ENCODE measurements around the gene DOLK. TPM values are rescaled to one million over a fixed set of nuclear protein-coding genes. Genes with fewer than 3 reads are reported as not detected.

The DOLK gene
- polyA plus RNA-seq, 3 donors: 0.76 to 8.5 (median 7.0) TPM

DNA sequence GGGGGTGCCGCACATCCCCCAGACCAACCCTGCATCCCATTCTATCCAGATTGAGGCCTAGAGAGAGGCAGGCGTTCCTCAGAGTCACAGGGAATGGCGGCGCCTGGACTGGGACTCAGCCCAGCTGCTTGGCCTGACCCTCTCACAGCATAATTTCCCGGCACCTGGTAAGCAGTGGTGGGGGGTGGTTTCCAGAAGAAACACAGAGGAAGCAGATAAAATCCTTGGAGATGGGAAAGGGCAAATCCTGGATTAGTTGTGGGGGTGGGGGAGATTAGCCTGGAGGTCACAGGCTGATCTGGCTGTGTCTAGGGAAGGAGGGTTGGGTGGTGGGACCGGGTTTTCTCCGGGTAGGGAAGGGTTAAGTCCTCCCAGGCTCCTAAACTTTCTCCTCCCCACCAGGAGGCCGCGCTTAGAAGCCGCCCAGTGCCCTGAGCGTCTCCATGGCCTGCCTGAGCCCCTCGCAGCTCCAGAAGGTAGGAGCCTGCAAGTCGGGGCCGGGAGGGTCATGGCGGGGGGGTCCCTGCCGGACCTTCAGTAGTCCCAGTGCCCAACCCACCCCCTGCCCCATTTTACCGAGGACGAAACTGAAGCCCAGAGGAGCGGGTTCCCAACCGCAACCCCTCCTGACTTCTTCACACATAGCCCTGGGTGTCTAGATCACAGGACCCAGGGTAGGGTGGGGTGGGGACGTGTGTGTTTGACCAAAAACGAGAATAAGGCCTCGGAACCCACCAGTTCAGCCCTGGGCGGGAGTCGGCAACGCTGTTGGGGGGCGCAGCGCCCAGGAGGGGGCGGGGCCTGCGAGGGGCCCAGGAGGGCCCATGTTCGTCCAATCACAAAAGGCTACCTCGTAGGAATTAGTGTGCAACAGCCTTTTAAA lies 25.3 kb downstream of the DOLK start:
- peak overlapping the region; percentile 36 for H3K9ac ChIP-seq (ENCODE audit: insufficient read depth, low read length, poor library complexity, severe bottlenecking)
- H3K79me2 ChIP-seq (ENCODE audit: insufficient read depth, low read length): no peaks in the 10 kb centered on the region
- H4K20me1 ChIP-seq (ENCODE audit: insufficient read depth, low read length): no peaks in the 10 kb centered on the region
- TF ChIP-seq, protein P1, sequence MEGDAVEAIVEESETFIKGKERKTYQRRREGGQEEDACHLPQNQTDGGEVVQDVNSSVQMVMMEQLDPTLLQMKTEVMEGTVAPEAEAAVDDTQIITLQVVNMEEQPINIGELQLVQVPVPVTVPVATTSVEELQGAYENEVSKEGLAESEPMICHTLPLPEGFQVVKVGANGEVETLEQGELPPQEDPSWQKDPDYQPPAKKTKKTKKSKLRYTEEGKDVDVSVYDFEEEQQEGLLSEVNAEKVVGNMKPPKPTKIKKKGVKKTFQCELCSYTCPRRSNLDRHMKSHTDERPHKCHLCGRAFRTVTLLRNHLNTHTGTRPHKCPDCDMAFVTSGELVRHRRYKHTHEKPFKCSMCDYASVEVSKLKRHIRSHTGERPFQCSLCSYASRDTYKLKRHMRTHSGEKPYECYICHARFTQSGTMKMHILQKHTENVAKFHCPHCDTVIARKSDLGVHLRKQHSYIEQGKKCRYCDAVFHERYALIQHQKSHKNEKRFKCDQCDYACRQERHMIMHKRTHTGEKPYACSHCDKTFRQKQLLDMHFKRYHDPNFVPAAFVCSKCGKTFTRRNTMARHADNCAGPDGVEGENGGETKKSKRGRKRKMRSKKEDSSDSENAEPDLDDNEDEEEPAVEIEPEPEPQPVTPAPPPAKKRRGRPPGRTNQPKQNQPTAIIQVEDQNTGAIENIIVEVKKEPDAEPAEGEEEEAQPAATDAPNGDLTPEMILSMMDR (IDR thresholded peaks at IDR 0.05): no peak
- Mint-ChIP-seq H3K9me3 (no peaks in the 10 kb centered on the region), H3K4me1 (peaks cover 10% of the 10 kb centered on the region), H3K27ac (no peak overlapping the region), H3K27me3 (ENCODE audit: low read depth in 3 of 3) (peaks cover 1 to 5% (median 4%) of the 10 kb centered on the region in 3 donors), H3K4me3 (peak overlapping the region; percentile 69 to 81), H3K36me3 (peaks cover 14 to 15% of the 10 kb centered on the region in 2 donors)
- WGBS (ENCODE audit: insufficient coverage): 1% methylated on average over 15 of the region's 32 CpGs
- DNase-seq: no peak
- peak overlapping the region; percentile 65 for H2AFZ ChIP-seq (ENCODE audit: insufficient read depth, low read depth, low read length, poor library complexity, severe bottlenecking)
- peak overlapping the region; percentile 9 to 52 (median 35) for H3K4me3 ChIP-seq (replicated peaks in 1 of 3; ENCODE audit: low read depth in 2 of 3, low read length in 3 of 3)
- H3K27me3 ChIP-seq (ENCODE audit: control insufficient read depth in 2 of 2, insufficient read depth in 2 of 2, low read length in 2 of 2): no peaks in the 10 kb centered on the region
- H3K9me3 ChIP-seq (replicated peaks in 1 of 2; ENCODE audit: control insufficient read depth in 1 of 2, insufficient read depth in 1 of 2, low read length in 2 of 2): no peaks in the 10 kb centered on the region
- H3K36me3 ChIP-seq (replicated peaks in 1 of 2; ENCODE audit: control insufficient read depth in 1 of 2, insufficient read depth in 2 of 2, low read length in 2 of 2): peaks cover 7 to 11% of the 10 kb centered on the region in 2 donors
- H3K27ac ChIP-seq (ENCODE audit: low read depth in 1 of 2, low read length in 2 of 2): no peak overlapping the region
- H3K4me1 ChIP-seq (ENCODE audit: control insufficient read depth in 1 of 2, insufficient read depth in 2 of 2, low read length in 2 of 2): peaks cover 6 to 10% of the 10 kb centered on the region in 2 donors
- intact Hi-C loops (cut with micrococcal nuclease): loop anchor here in 1 of 2 donors (10.0 kb wide), 1 partner anchor 277 kb away; no protein-coding TSS in a partner anchor
- H3K4me2 ChIP-seq (replicated peaks; ENCODE audit: extremely low read depth, low read length, poor library complexity, severe bottlenecking): peak overlapping the region; percentile 63

DNA sequence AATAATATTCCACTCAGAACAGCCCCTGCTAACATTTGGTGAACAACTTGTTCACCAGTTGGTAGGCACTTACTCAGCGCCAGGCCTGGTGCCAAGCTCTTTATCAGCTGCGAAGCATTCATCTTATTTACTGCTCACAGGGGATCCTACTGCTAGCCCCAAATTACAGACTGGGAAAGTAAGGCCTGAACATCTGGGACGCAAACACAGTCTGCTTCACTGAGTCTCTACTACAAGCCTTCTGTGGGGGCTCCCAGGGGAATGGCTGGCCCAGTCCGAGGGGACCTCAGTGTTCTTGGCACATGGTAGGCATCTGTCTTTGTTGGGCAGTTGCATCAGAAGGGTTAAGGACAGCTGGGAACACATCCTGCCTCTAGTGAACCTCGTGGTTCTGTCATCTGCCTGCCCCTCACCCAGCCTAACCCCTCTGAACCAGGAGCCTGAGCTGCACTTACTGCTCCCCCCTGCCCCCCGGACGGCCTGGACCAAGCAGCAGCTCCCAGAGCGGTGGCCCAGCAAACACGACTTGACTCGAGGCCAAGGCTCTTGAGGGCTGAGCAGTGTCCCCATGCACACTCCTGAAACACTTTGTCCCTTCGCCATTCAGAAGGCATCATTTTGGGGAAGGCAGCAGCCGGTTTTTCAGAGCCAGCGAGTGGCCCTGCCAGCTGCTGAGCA lies 26.9 kb downstream of the DOLK start, which contains the start of gene PHYHD1:
Gene PHYHD1 (plus strand): TSS at position 602 of the 678 bp plus-strand sequence. CDS start 1,342 bp downstream, outside the sequence.
- Histone ChIP-seq H3K9me3 (replicated peaks in 1 of 2; ENCODE audit: control insufficient read depth in 1 of 2, insufficient read depth in 1 of 2, low read length in 2 of 2) (no peaks in the 10 kb centered on the region), H3K4me3 (replicated peaks in 1 of 3; ENCODE audit: low read depth in 2 of 3, low read length in 3 of 3) (no peak within 1 kb of the TSS), H3K79me2 (ENCODE audit: insufficient read depth, low read length) (no peaks in the 10 kb centered on the region), H3K36me3 (replicated peaks in 1 of 2; ENCODE audit: control insufficient read depth in 1 of 2, insufficient read depth in 2 of 2, low read length in 2 of 2) (peaks cover 23 to 26% of the 10 kb centered on the region in 2 donors), H3K4me1 (ENCODE audit: control insufficient read depth in 1 of 2, insufficient read depth in 2 of 2, low read length in 2 of 2) (peaks cover 6 to 10% of the 10 kb centered on the region in 2 donors), H3K9ac (ENCODE audit: insufficient read depth, low read length, poor library complexity, severe bottlenecking) (no peak within 1 kb of the TSS), H2AFZ (ENCODE audit: insufficient read depth, low read depth, low read length, poor library complexity, severe bottlenecking) (no peak within 1 kb of the TSS), H4K20me1 (ENCODE audit: insufficient read depth, low read length) (no peaks in the 10 kb centered on the region), H3K27me3 (ENCODE audit: control insufficient read depth in 2 of 2, insufficient read depth in 2 of 2, low read length in 2 of 2) (no peaks in the 10 kb centered on the region), H3K4me2 (replicated peaks; ENCODE audit: extremely low read depth, low read length, poor library complexity, severe bottlenecking) (no peak within 1 kb of the TSS), H3K27ac (ENCODE audit: low read depth in 1 of 2, low read length in 2 of 2) (no peak within 1 kb of the TSS)
- no peaks in the 10 kb centered on the region for H3K9me3 Mint-ChIP-seq
- H3K27me3 Mint-ChIP-seq (ENCODE audit: low read depth in 3 of 3): peaks cover 1 to 4% (median 3%) of the 10 kb centered on the region in 3 donors
- peaks cover 29 to 30% of the 10 kb centered on the region in 2 donors for H3K36me3 Mint-ChIP-seq
- intact Hi-C loops (cut with micrococcal nuclease): loop anchor here in 1 of 2 donors (10.0 kb wide), 1 partner anchor 276 kb away; no protein-coding TSS in a partner anchor
- H3K4me3 Mint-ChIP-seq: peak within 1 kb of the TSS; percentile 45 to 81
- no peak for DNase-seq
- WGBS (ENCODE audit: insufficient coverage): 82% methylated on average over 12 of the region's 13 CpGs
- TF ChIP-seq, protein P1 (IDR thresholded peaks at IDR 0.05): no peak
- peaks cover 10% of the 10 kb centered on the region for H3K4me1 Mint-ChIP-seq
- H3K27ac Mint-ChIP-seq: peak within 1 kb of the TSS in 1 of 7 donors; percentile 81
